Natural killer cell (primary cell): ENCODE measurements around the gene VAV3. TPM values are rescaled to one million over a fixed set of nuclear protein-coding genes. Genes with fewer than 3 reads are reported as not detected.

Source experiments
- total RNA-seq, 4 donors: library from RNA; stranded (reverse); fragments of 120-200 nt in 1 of 4; gene quantifications; one replicate each; pipeline versions ENCODE4 v1.2.3 to v1.2.4, GENCODE V29; 2013 to 2022

VAV3 gene
- total RNA-seq, 3 donors from 2014 or later (not counting 1 experiment from before 2014, with no cell fraction given) = 95.8 to 101 (median 96.6) TPM

Other genes starting within 250 kb of the VAV3 start
- 10 to 100 TPM in 2 of 3 donors, 1 to 10 TPM in 1; 7.6 to 11.5 (median 11.3) TPM for gene SLC25A24, start 235.2 kb upstream of the VAV3 start, total RNA-seq